PC-9 (cell line): ENCODE results near the gene EMSY. TPM values are rescaled to one million over a fixed set of nuclear protein-coding genes. Genes with fewer than 3 reads are reported as not detected.

Experiments used
- BruUV-seq: library from RNA; stranded (reverse); fragments of 400-500 nt; replicated peaks from 2 replicates; lab custom pipeline; 2021; lab: Mats Ljungman, UMichigan
- CTCF ChIA-PET: fragments of 300-600 bp; sonication (Branson Sonifier 250); formaldehyde crosslinking; loops from one replicate; lab custom pipeline; 2022; ENCODE audit warnings: antibody characterized with exemption; lab: Charles Lee
- POLR2A ChIA-PET: fragments of 300-600 bp; sonication (Branson Sonifier 250); formaldehyde crosslinking; loops from one replicate; lab custom pipeline; 2022; ENCODE audit warnings: antibody characterized with exemption; ENCODE audit not compliant: unreplicated experiment; lab: Charles Lee
- DNase-seq, 2 experiments: peaks; one replicate each; pipeline versions ENCODE4 v3.0.0 to v3.0.0-alpha.2; 2015 to 2022; ENCODE audit warnings: mixed read lengths in 1 of 2
- H2AFZ ChIP-seq: fragments of 200-600 bp; sonication (generic); 2 replicates; pipeline ENCODE4 v1.8.1; 2017; ENCODE audit warnings: antibody characterized with exemption
- H3F3A ChIP-seq: fragments of 200-600 bp; sonication (generic); 2 replicates; pipeline ENCODE4 v1.8.1; 2017; ENCODE audit warnings: antibody characterized with exemption, mild to moderate bottlenecking, low read depth; ENCODE audit not compliant: insufficient read depth
- H3K27ac ChIP-seq: fragments of 200-600 bp; sonication (generic); 2 replicates; pipeline ENCODE4 v1.6.1; 2016; ENCODE audit warnings: mixed run types
- H3K27me3 ChIP-seq: fragments of 200-600 bp; sonication (generic); 2 replicates; pipeline ENCODE4 v1.6.1; 2016; ENCODE audit warnings: low read depth, mixed run types; ENCODE audit not compliant: insufficient read depth
- H3K36me3 ChIP-seq: fragments of 200-600 bp; sonication (generic); 2 replicates; pipeline ENCODE4 v1.6.1; 2016; ENCODE audit warnings: low read depth, mixed run types
- H3K4me1 ChIP-seq: fragments of 200-600 bp; sonication (generic); replicated peaks from 2 replicates; pipeline ENCODE4 v1.6.1; 2016; ENCODE audit warnings: mixed run types; ENCODE audit not compliant: insufficient read depth
- H3K4me2 ChIP-seq: fragments of 200-600 bp; sonication (generic); 2 replicates; pipeline ENCODE4 v1.6.1; 2017; ENCODE audit warnings: mixed run types
- H3K4me3 ChIP-seq: fragments of 200-600 bp; sonication (generic); 2 replicates; pipeline ENCODE4 v1.6.1; 2016; ENCODE audit warnings: mixed run types
- H3K79me2 ChIP-seq: fragments of 200-600 bp; sonication (generic); 2 replicates; pipeline ENCODE4 v1.6.1; 2017; ENCODE audit warnings: low read depth, mixed run types
- H3K9me2 ChIP-seq: fragments of 200-600 bp; sonication (generic); 2 replicates; pipeline ENCODE4 v1.8.1; 2017; ENCODE audit warnings: mild to moderate bottlenecking; ENCODE audit not compliant: insufficient read depth
- H3K9me3 ChIP-seq: fragments of 200-600 bp; sonication (generic); 2 replicates; pipeline ENCODE4 v1.8.1; 2016; ENCODE audit warnings: low read depth; ENCODE audit not compliant: insufficient read depth
- H4K20me1 ChIP-seq: fragments of 200-600 bp; sonication (generic); 2 replicates; pipeline ENCODE4 v1.8.1; 2017; ENCODE audit not compliant: insufficient read depth
- EZH2 ChIP-seq: fragments of 200-600 bp; sonication (generic); IDR thresholded peaks from 2 replicates; pipeline ENCODE4 v1.8.0; 2017; ENCODE audit warnings: antibody characterized with exemption, low read depth
- intact Hi-C: fragments of 100-400 bp; cut with micrococcal nuclease; formaldehyde crosslinking; loops from one replicate; pipeline ENCODE4 v1.10.0; 2022; ENCODE audit not compliant: unreplicated experiment
- total RNA-seq: library from RNA; stranded (reverse); gene quantifications from 2 replicates; pipeline ENCODE4 v1.2.3, GENCODE V29; 2021
- TF ChIP-seq, protein P1 (sequence below): fragments of 200-600 bp; sonication (generic); conservative IDR thresholded peaks from 2 replicates; pipeline ENCODE4 v1.6.1; 2017; ENCODE audit warnings: mixed run types, antibody characterized with exemption, mild to moderate bottlenecking, moderate library complexity

EMSY gene
- total RNA-seq, 1 experiment from 2014 or later = 37.4 TPM

DNA sequence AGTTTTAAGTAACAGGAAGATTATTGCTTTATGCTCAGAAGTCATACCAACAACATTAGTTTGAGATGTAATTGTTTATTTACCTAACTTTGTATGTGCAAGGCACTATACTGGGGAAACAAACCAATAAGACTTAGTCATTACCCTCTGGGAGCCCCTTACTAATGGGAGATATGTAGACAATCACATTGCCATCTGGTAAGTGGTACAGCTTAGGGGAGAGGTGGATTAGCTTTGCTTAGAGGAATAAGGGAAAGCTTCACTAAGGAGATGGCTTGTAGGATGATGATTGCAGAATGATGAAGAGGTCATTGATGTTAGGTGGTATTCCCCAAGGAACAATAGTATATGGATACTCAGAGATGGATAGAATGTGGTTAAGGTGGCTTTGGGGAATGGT, 17.5 kb downstream of the EMSY start:
- Histone ChIP-seq H3F3A (no peaks in the 10 kb centered on the region), H3K27me3 (no peaks in the 10 kb centered on the region), H3K4me3 (no peak overlapping the region), H2AFZ (no peak overlapping the region), H3K4me1 (no peaks in the 10 kb centered on the region), H3K27ac (no peak overlapping the region), H3K36me3 (peaks cover 29% of the 10 kb centered on the region), H3K9me3 (no peaks in the 10 kb centered on the region), H3K9me2 (no peaks in the 10 kb centered on the region; the same call in 1 of the 2 replicates), H3K4me2 (no peak overlapping the region), H3K79me2 (0 out of 2 replicates have a peak, but pooled peaks cover 4% of the 10 kb centered on the region), H4K20me1 (no peaks in the 10 kb centered on the region)
- TF ChIP-seq, protein P1, sequence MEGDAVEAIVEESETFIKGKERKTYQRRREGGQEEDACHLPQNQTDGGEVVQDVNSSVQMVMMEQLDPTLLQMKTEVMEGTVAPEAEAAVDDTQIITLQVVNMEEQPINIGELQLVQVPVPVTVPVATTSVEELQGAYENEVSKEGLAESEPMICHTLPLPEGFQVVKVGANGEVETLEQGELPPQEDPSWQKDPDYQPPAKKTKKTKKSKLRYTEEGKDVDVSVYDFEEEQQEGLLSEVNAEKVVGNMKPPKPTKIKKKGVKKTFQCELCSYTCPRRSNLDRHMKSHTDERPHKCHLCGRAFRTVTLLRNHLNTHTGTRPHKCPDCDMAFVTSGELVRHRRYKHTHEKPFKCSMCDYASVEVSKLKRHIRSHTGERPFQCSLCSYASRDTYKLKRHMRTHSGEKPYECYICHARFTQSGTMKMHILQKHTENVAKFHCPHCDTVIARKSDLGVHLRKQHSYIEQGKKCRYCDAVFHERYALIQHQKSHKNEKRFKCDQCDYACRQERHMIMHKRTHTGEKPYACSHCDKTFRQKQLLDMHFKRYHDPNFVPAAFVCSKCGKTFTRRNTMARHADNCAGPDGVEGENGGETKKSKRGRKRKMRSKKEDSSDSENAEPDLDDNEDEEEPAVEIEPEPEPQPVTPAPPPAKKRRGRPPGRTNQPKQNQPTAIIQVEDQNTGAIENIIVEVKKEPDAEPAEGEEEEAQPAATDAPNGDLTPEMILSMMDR = no peak
- no peak for TF ChIP-seq EZH2
- POLR2A ChIA-PET = no interaction called here
- DNase-seq = no peak
- no TSS peak for BruUV-seq
- intact Hi-C loops = no loop called here
- CTCF ChIA-PET = no interaction called here

DNA sequence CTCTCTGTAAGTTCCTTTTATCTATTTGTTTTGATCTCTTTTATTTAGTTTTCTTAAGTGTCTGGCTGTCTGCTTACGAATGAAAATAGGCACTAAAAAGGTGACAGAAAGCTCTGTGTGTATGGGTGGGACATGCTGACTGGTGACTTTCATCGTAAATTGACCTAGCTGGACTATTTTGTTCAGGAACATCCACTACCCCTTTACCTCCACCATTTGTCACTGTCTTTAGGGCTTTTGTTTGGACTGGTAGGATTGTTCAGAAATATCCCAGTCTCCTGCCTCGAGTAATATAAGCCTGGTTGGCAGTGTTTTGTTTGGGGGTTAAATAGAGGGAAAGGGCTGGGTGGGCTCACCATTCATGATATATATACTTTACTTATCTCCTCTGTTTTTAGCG, 20.9 kb downstream of the EMSY start:
- no peak for DNase-seq
- no peak for TF ChIP-seq EZH2
- TF ChIP-seq, protein P1 = no peak
- no peak overlapping the region for H3K4me2 ChIP-seq
- H3K9me2 ChIP-seq = no peaks in the 10 kb centered on the region; the same call in 1 of the 2 replicates
- BruUV-seq = no TSS peak
- ChIA-PET CTCF (interaction anchor here (0.6 kb wide), 1 partner anchor 559 kb away, joined by 21 read pairs; no protein-coding TSS in a partner anchor), POLR2A (no interaction called here)
- H3K36me3 ChIP-seq = peaks cover 29% of the 10 kb centered on the region
- H3K4me1 ChIP-seq = no peaks in the 10 kb centered on the region
- H3K4me3 ChIP-seq = no peak overlapping the region
- no peaks in the 10 kb centered on the region for H3K9me3 ChIP-seq
- H3K79me2 ChIP-seq = 0 out of 2 replicates have a peak, but pooled peaks cover 9% of the 10 kb centered on the region
- no peak overlapping the region for H2AFZ ChIP-seq
- intact Hi-C loops = no loop called here
- peaks cover 4% of the 10 kb centered on the region; the same call in 1 of the 2 replicates for H4K20me1 ChIP-seq
- H3K27me3 ChIP-seq = no peaks in the 10 kb centered on the region
- no peaks in the 10 kb centered on the region for H3F3A ChIP-seq
- no peak overlapping the region for H3K27ac ChIP-seq

DNA sequence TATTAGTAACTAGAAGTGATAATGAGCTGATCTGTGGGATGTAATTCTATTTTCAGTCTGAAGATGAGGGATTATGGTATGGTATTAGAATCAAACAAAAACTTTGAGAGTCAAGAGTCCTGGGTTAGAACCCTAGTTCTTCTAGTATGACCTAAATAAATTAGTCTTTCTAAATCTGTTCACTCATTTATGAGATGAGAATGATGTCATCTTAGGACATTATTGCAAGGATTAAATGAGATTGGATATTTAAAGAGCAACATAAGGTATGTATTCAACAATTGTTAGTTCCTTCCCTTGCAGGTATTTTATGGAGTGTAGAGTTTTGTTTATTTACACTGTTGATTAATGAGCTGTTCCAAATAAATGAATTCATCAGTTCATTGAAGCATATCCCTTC, 21.8 kb downstream of the EMSY start:
- Histone ChIP-seq H3F3A (no peaks in the 10 kb centered on the region), H2AFZ (no peak overlapping the region), H3K27me3 (no peaks in the 10 kb centered on the region), H3K4me3 (no peak overlapping the region), H3K27ac (no peak overlapping the region), H3K4me1 (no peaks in the 10 kb centered on the region), H3K9me2 (no peaks in the 10 kb centered on the region; the same call in 1 of the 2 replicates), H3K79me2 (0 out of 2 replicates have a peak, but pooled peaks cover 9% of the 10 kb centered on the region), H3K9me3 (no peaks in the 10 kb centered on the region), H4K20me1 (peaks cover 4% of the 10 kb centered on the region; the same call in 1 of the 2 replicates), H3K4me2 (no peak overlapping the region), H3K36me3 (peaks cover 26% of the 10 kb centered on the region)
- intact Hi-C loops = no loop called here
- TF ChIP-seq EZH2 = no peak
- TF ChIP-seq, protein P1 = no peak
- ChIA-PET POLR2A (interaction anchor here (0.7 kb wide), 1 partner anchor 18 kb away, joined by 5 read pairs; no protein-coding TSS in a partner anchor), CTCF (interaction anchor here (0.5 kb wide), 1 partner anchor 90 kb away, joined by 3 read pairs; no protein-coding TSS in a partner anchor)
- BruUV-seq = no TSS peak
- no peak for DNase-seq
